Measurements from ENCODE around the gene TIRAP.
"Not testable (repeated sequence)": the region's sequence is repeated elsewhere in the genome, so short reads cannot be mapped to it uniquely, and the experiment has no call there.

TIRAP gene

DNA sequence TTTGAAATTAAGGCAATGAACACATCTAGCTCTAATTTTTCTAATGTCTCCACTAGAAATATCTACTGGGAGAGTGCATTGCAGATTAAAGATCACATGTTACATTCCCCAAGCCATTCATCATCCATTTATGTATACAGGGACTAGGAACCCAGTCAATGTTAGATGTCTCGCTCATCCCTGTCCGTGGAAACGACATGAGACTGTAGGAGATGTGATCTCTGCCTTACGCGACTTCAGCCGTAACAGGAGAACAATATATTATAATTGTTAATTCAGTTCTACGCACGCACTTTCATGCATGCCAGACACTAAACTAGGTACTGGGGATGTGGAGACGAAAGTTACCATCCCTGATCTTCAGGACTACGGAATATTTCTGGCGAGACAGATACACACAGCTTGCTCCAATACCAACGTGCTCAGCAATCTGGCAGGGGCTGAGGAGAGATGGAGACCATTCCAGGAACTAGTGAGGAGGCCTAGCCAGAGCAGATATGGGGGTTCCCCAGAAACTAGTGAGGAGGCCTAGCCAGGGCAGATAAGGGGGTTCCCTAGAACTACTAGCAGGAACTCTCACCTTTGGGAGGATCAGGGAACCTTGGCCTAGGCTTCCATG is 21.7 kb downstream of the TIRAP start:
- TF ChIP-seq, protein P1, sequence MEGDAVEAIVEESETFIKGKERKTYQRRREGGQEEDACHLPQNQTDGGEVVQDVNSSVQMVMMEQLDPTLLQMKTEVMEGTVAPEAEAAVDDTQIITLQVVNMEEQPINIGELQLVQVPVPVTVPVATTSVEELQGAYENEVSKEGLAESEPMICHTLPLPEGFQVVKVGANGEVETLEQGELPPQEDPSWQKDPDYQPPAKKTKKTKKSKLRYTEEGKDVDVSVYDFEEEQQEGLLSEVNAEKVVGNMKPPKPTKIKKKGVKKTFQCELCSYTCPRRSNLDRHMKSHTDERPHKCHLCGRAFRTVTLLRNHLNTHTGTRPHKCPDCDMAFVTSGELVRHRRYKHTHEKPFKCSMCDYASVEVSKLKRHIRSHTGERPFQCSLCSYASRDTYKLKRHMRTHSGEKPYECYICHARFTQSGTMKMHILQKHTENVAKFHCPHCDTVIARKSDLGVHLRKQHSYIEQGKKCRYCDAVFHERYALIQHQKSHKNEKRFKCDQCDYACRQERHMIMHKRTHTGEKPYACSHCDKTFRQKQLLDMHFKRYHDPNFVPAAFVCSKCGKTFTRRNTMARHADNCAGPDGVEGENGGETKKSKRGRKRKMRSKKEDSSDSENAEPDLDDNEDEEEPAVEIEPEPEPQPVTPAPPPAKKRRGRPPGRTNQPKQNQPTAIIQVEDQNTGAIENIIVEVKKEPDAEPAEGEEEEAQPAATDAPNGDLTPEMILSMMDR (IDR thresholded peaks at IDR 0.05; ENCODE audit: insufficient read depth, low read length, poor library complexity, severe bottlenecking) = no peak
- no peak for DNase-seq (ENCODE audit: extremely low read depth, insufficient read length)
- Histone ChIP-seq H3K27me3 (replicated peaks; ENCODE audit: control insufficient read depth, insufficient read depth, low read length) (no peaks in the 10 kb centered on the region), H3K4me3 (replicated peaks; ENCODE audit: low read depth, low read length) (peak overlapping the region; percentile 90), H3K36me3 (ENCODE audit: control insufficient read depth, insufficient read depth, low read length) (peaks cover 3% of the 10 kb centered on the region; the same call in 1 of the 2 replicates)

DNA sequence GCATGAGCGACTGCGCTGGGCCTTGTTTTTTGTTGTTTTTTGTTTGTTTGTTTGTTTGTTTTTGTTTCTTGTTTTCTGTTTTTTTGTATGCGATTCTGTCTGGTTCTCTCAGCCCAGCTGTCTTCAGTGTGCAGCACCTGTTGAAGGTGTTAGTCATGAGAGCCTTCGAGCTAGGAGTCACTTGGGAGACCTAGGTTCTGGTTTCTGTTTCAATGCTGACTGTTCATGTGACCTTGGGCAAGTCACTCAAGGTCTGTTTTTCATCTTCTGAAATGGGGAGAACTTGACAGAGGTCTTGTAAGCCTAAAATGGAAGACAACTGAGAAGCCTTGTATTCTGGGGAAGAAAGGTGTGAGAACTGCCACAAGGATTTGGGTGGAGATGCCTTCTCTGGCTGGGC is 22.8 kb downstream of the TIRAP start:
- peaks cover 3% of the 10 kb centered on the region; the same call in 1 of the 2 replicates for H3K36me3 ChIP-seq (ENCODE audit: control insufficient read depth, insufficient read depth, low read length)
- H3K27me3 ChIP-seq (replicated peaks; ENCODE audit: control insufficient read depth, insufficient read depth, low read length) = no peaks in the 10 kb centered on the region
- DNase-seq (ENCODE audit: extremely low read depth, insufficient read length) = no peak
- TF ChIP-seq, protein P1 (IDR thresholded peaks at IDR 0.05; ENCODE audit: insufficient read depth, low read length, poor library complexity, severe bottlenecking) = no peak
- no peak overlapping the region for H3K4me3 ChIP-seq (replicated peaks; ENCODE audit: low read depth, low read length)

DNA sequence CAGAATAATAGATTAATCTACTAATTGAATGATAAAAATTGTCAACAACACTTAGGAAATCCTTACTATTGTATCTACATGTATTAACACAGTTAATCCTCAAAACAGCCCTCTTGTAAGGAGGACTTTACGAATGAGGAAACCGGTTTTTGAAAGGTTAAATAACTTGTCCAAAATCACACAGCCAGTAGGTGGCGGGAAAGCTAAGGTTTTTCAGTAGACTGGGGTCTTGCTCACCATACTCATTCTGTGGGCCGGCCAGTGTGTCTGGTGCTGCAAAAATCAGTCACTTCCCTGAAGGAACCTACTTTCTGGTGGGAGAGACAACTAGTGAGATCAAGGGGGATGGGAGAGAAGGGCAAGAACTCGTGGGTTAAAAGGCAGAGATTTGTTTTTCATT is 24.8 kb downstream of the TIRAP start:
- TF ChIP-seq, protein P1 (IDR thresholded peaks at IDR 0.05; ENCODE audit: insufficient read depth, low read length, poor library complexity, severe bottlenecking) = peak; percentile 42
- no peaks in the 10 kb centered on the region for H3K27me3 ChIP-seq (replicated peaks; ENCODE audit: control insufficient read depth, insufficient read depth, low read length)
- no peak for DNase-seq (ENCODE audit: extremely low read depth, insufficient read length)
- H3K4me3 ChIP-seq (replicated peaks; ENCODE audit: low read depth, low read length) = no peak overlapping the region
- peaks cover 3% of the 10 kb centered on the region; the same call in 1 of the 2 replicates for H3K36me3 ChIP-seq (ENCODE audit: control insufficient read depth, insufficient read depth, low read length)

DNA sequence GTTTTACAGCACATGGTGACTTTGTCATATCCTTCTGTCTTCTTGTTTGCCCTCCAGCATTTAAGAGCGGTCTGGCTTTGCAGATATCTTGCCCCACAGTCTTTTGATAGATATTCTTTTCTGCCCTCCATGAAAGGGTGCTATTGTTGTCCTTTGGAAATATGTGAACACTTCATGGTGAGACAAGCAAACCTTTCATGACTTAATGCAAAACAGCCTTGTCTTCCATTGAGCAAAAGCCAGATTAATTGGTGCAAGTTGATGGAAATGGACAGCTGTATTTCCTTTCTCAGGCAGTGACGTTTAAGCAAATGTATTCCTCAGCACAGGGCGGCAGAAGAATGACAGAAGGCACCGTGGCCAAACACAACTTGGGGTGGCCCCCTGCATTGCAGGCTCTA is 25.4 kb downstream of the TIRAP start:
- TF ChIP-seq, protein P1 (IDR thresholded peaks at IDR 0.05; ENCODE audit: insufficient read depth, low read length, poor library complexity, severe bottlenecking) = no peak
- no peak overlapping the region for H3K4me3 ChIP-seq (replicated peaks; ENCODE audit: low read depth, low read length)
- peaks cover 3% of the 10 kb centered on the region; the same call in 1 of the 2 replicates for H3K36me3 ChIP-seq (ENCODE audit: control insufficient read depth, insufficient read depth, low read length)
- DNase-seq (ENCODE audit: extremely low read depth, insufficient read length) = no peak
- H3K27me3 ChIP-seq (replicated peaks; ENCODE audit: control insufficient read depth, insufficient read depth, low read length) = no peaks in the 10 kb centered on the region

DNA sequence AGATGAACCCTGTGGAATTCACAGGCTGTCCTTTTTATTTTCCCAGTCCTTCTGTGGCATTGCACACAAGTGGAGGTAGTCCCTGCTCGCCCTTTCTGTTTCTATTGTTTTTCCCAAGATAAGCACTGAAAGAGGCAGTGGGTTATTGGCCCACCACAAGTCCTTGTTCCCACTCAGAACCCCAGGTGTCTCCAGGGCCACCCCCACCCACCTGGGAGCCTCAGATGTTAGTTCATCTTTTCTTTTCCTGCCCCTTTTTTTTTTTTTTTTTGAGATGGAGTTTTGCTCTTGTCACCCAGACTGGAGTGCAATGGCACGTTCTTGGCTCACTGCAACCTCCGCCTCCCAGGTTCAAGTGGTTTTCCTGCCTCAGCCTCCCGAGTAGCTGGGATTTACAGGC is 25.9 kb downstream of the TIRAP start:
- not testable (repeated sequence) for H3K4me3 ChIP-seq (replicated peaks; ENCODE audit: low read depth, low read length); DNase-seq (ENCODE audit: extremely low read depth, insufficient read length); H3K27me3 ChIP-seq (replicated peaks; ENCODE audit: control insufficient read depth, insufficient read depth, low read length); H3K36me3 ChIP-seq (ENCODE audit: control insufficient read depth, insufficient read depth, low read length)

DNA sequence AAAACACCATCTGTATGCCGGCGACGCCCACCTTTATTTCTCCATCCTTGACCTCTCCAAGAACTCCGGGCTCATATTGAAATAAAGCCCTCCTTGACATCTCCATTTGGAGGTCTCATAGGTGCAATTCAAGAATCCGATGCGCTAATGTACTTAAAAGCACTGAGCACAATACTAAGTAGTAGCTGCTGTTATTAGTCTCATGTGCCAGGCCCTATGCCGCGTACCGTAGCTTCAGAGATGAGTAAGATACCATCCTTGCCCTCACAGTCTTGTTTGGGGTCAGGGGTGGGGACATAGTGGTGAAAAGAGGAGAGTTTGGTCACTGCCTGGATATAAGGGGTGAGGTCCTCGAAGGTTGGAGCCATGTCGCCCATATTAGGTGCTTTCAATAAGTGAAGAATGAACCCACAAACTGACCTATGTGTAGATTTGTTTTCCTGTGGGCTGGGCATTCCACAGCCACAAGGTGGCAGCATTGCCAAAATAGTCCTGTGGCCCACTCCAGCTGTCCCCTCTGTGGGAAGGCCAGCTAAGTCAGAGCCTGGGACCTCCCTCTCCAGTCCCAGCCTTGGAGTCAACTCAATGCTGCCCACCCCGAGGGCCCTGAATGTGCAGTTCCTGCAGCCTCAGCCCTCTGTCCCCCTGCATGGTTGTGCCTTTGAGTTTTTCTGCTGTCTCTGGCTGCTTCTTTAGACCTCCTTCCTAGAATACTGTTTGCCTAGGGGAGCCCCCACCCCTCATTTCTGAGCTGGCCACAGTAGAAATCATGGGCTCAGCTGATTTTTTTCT is 27.5 kb downstream of the TIRAP start:
- Histone ChIP-seq H3K4me3 (replicated peaks; ENCODE audit: low read depth, low read length) (no peak overlapping the region), H3K36me3 (ENCODE audit: control insufficient read depth, insufficient read depth, low read length) (peaks cover 3% of the 10 kb centered on the region; the same call in 1 of the 2 replicates), H3K27me3 (replicated peaks; ENCODE audit: control insufficient read depth, insufficient read depth, low read length) (no peaks in the 10 kb centered on the region)
- TF ChIP-seq, protein P1 (IDR thresholded peaks at IDR 0.05; ENCODE audit: insufficient read depth, low read length, poor library complexity, severe bottlenecking) = peak; percentile 86
- no peak for DNase-seq (ENCODE audit: extremely low read depth, insufficient read length)
